ENCODE measurements around the gene RERE. TPM values are rescaled to one million over a fixed set of nuclear protein-coding genes. Genes with fewer than 3 reads are reported as not detected.
A peak's percentile ranks its signal among the peaks of the same experiment; 100 is the strongest.

The RERE gene
- total and polyA plus RNA-seq, 2 donors (not counting 3 experiments of a cell fraction or from before 2014, with no cell fraction given) = 14.1 to 113 TPM

GRCh38 chr1:8465013-8465412 lies 352.4 kb downstream of the RERE start:
- FAIRE-seq = peak; percentile 24
- Histone ChIP-seq H3K4me3 (replicated peaks in 1 of 3; ENCODE audit: insufficient read depth in 1 of 3, low read depth in 1 of 3, low read length in 3 of 3) (no peak overlapping the region), H3K4me1 (ENCODE audit: control insufficient read depth, extremely low read depth, insufficient read depth, low read length) (peaks cover 25% of the 10 kb centered on the region), H3K9me1 (replicated peaks; ENCODE audit: control insufficient read depth, extremely low read depth, insufficient read depth, low read length) (no peaks in the 10 kb centered on the region), H3K27me3 (ENCODE audit: control insufficient read depth in 2 of 2, insufficient read depth in 2 of 2, low read length in 2 of 2) (no peaks in the 10 kb centered on the region), H3K36me3 (ENCODE audit: control insufficient read depth in 2 of 2, extremely low read depth in 1 of 2, insufficient read depth in 2 of 2, low read length in 2 of 2) (peaks cover 0 to 3% of the 10 kb centered on the region in 2 experiments), H3K9ac (replicated peaks; ENCODE audit: extremely low read depth, insufficient read depth, low read length) (no peak overlapping the region), H3K79me2 (ENCODE audit: control insufficient read depth, insufficient read depth, low read length) (no peaks in the 10 kb centered on the region), H4K20me1 (replicated peaks; ENCODE audit: control insufficient read depth, extremely low read depth, insufficient read depth, low read length) (no peaks in the 10 kb centered on the region), H3K27ac (ENCODE audit: insufficient read depth, low read depth, low read length) (no peak overlapping the region), H3K4me2 (ENCODE audit: insufficient read depth, low read length) (no peak overlapping the region), H2AFZ (ENCODE audit: low read depth, low read length) (no peak overlapping the region), H3K9me3 (replicated peaks; ENCODE audit: control insufficient read depth, insufficient read depth, low read length) (no peaks in the 10 kb centered on the region)
- ChIA-PET POLR2A (no interaction called here), CTCF (interaction anchor here (1.1 to 2.4 kb wide), 3 partner anchors 8 to 384 kb away, joined by 3 to 7 read pairs (median 4); no protein-coding TSS in a partner anchor)
- dilution Hi-C loops (cut with MboI; ENCODE audit: extremely low pct_ligation_motif_present, low sequenced_read_pairs) = no loop called here
- intact Hi-C loops (cut with micrococcal nuclease) = no loop called here
- no TSS peak for BruUV-seq (replicated peaks)
- TF ChIP-seq MYC (IDR thresholded peaks at IDR 0.05; ENCODE audit: low read depth, low read length) (no peak), JUN (IDR thresholded peaks at IDR 0.05; ENCODE audit: borderline replicate concordance, insufficient read depth, insufficient read length, low read depth) (no peak), EZH2 (IDR thresholded peaks at IDR 0.05; ENCODE audit: borderline replicate concordance, low read depth, low read length, severe bottlenecking) (no peak), POLR2A (IDR thresholded peaks at IDR 0.05; ENCODE audit: low read depth, low read length) (no peak), MAX (IDR thresholded peaks at IDR 0.05; ENCODE audit: insufficient read depth, insufficient read length) (no peak), CTCF (IDR thresholded peaks at IDR 0.05; ENCODE audit: extremely low read depth in 1 of 2, insufficient read depth in 1 of 2, low read depth in 1 of 2, low read length in 2 of 2) (no peak)
- DNase-seq (ENCODE audit: low read depth, low spot score) = no peak

- no peak for TF ChIP-seq POLR2A (IDR thresholded peaks at IDR 0.05; ENCODE audit: low read depth, low read length)
- no peak for TF ChIP-seq FOS (IDR thresholded peaks at IDR 0.05; ENCODE audit: borderline replicate concordance, insufficient read depth, low read length)
- TF ChIP-seq CTCF (IDR thresholded peaks at IDR 0.05; ENCODE audit: extremely low read depth in 1 of 2, insufficient read depth in 1 of 2, low read depth in 1 of 2, low read length in 2 of 2) = no peak
- TF ChIP-seq JUN (IDR thresholded peaks at IDR 0.05; ENCODE audit: borderline replicate concordance, insufficient read depth, insufficient read length, low read depth) = no peak
- TF ChIP-seq GATA2 (IDR thresholded peaks at IDR 0.05; ENCODE audit: insufficient read depth, insufficient read length, low read depth, low read length) = no peak
- no peak for TF ChIP-seq POLR2AphosphoS5 (IDR thresholded peaks at IDR 0.05; ENCODE audit: insufficient read depth, low read depth, low read length)
- TF ChIP-seq EZH2 (IDR thresholded peaks at IDR 0.05; ENCODE audit: borderline replicate concordance, low read depth, low read length, severe bottlenecking) = no peak
- no peak for TF ChIP-seq MYC (IDR thresholded peaks at IDR 0.05; ENCODE audit: low read depth, low read length)
- no peak for TF ChIP-seq MAX (IDR thresholded peaks at IDR 0.05; ENCODE audit: insufficient read depth, insufficient read length)
- no peaks in the 10 kb centered on the region for H3K27me3 ChIP-seq (ENCODE audit: control insufficient read depth in 2 of 2, insufficient read depth in 2 of 2, low read length in 2 of 2)
- no peaks in the 10 kb centered on the region for H3K79me2 ChIP-seq (ENCODE audit: control insufficient read depth, insufficient read depth, low read length)
- BruUV-seq (replicated peaks) = no TSS peak
- H3K4me3 ChIP-seq (replicated peaks in 1 of 3; ENCODE audit: insufficient read depth in 1 of 3, low read depth in 1 of 3, low read length in 3 of 3) = no peak overlapping the region
- H2AFZ ChIP-seq (ENCODE audit: low read depth, low read length) = no peak overlapping the region
- no peak for DNase-seq (ENCODE audit: low read depth, low spot score)
- no peak for FAIRE-seq
- dilution Hi-C loops (cut with MboI; ENCODE audit: extremely low pct_ligation_motif_present, low sequenced_read_pairs) = no loop called here
- no peak overlapping the region for H3K4me2 ChIP-seq (ENCODE audit: insufficient read depth, low read length)
- H3K36me3 ChIP-seq (ENCODE audit: control insufficient read depth in 2 of 2, extremely low read depth in 1 of 2, insufficient read depth in 2 of 2, low read length in 2 of 2) = peaks cover 0 to 3% of the 10 kb centered on the region in 2 experiments
- ChIA-PET POLR2A (no interaction called here), CTCF (interaction anchor here (1.7 to 2.4 kb wide), 2 partner anchors 18 to 385 kb away, joined by 4 to 7 read pairs; no protein-coding TSS in a partner anchor)
- intact Hi-C loops (cut with micrococcal nuclease) = no loop called here
- H4K20me1 ChIP-seq (replicated peaks; ENCODE audit: control insufficient read depth, extremely low read depth, insufficient read depth, low read length) = no peaks in the 10 kb centered on the region
- H3K9ac ChIP-seq (replicated peaks; ENCODE audit: extremely low read depth, insufficient read depth, low read length) = no peak overlapping the region
- no peaks in the 10 kb centered on the region for H3K9me3 ChIP-seq (replicated peaks; ENCODE audit: control insufficient read depth, insufficient read depth, low read length)
- no peak overlapping the region for H3K27ac ChIP-seq (ENCODE audit: insufficient read depth, low read depth, low read length)
- peaks cover 25% of the 10 kb centered on the region for H3K4me1 ChIP-seq (ENCODE audit: control insufficient read depth, extremely low read depth, insufficient read depth, low read length)
- H3K9me1 ChIP-seq (replicated peaks; ENCODE audit: control insufficient read depth, extremely low read depth, insufficient read depth, low read length) = no peaks in the 10 kb centered on the region
Measured at GRCh38 chr1:8464377-8464776, 353.1 kb downstream of the RERE start.
